Heart left ventricle (tissue), 16 donors: Measurements from ENCODE around the gene TMBIM4. TPM values are rescaled to one million over a fixed set of nuclear protein-coding genes. Genes with fewer than 3 reads are reported as not detected.

Experiments
- ATAC-seq, 4 donors: fragments of 200-7000 bp; cut with Tn5 transposase; one replicate each; pipeline ENCODE4 v1.9.1; 2020 to 2022; ENCODE audit warnings: moderate library complexity in 4 of 4, mild to moderate bottlenecking in 3 of 4, moderate number of reproducible peaks in 1 of 4
- DNase-seq, 5 donors: peaks; one replicate each; pipeline ENCODE4 v3.0.0-alpha.2; 2020
- H3K27ac ChIP-seq, 12 donors: fragments of 200-600 bp; sonication (generic) in 4 of 12; one replicate each; pipeline versions ENCODE4 v1.5.0 to v1.8.0; 2016 to 2022; ENCODE audit warnings: mild to moderate bottlenecking in 2 of 12
- H3K27me3 ChIP-seq, 9 donors: fragments of 200-600 bp; sonication (generic) in 2 of 9; one replicate each; pipeline versions ENCODE4 v1.5.1 to v1.8.0; 2016 to 2022; ENCODE audit warnings: mild to moderate bottlenecking in 3 of 9
- H3K36me3 ChIP-seq, 9 donors: fragments of 200-600 bp; sonication (generic) in 2 of 9; one replicate each; pipeline versions ENCODE4 v1.5.0 to v1.8.0; 2018 to 2022; ENCODE audit warnings: mild to moderate bottlenecking in 2 of 9
- H3K4me1 ChIP-seq, 12 donors: fragments of 200-600 bp; sonication (generic) in 4 of 12; one replicate each; pipeline versions ENCODE4 v1.5.0 to v1.8.0; 2016 to 2022; ENCODE audit warnings: mild to moderate bottlenecking in 3 of 12
- H3K4me3 ChIP-seq, 12 donors: fragments of 200-600 bp; sonication (generic) in 4 of 12; one replicate each; pipeline versions ENCODE4 v1.5.0 to v1.8.0; 2017 to 2022; ENCODE audit warnings: mild to moderate bottlenecking in 9 of 12, moderate library complexity in 4 of 12
- H3K9me3 ChIP-seq, 12 donors: fragments of 200-600 bp; sonication (generic) in 4 of 12; one replicate each; pipeline versions ENCODE4 v1.5.0 to v1.8.0; 2016 to 2022; ENCODE audit warnings: mild to moderate bottlenecking in 1 of 12
- POLR2A ChIP-seq, 2 donors: fragments of 450-650 bp; IDR thresholded peaks; one replicate each; pipeline ENCODE4 v1.6.1; 2017; ENCODE audit warnings: antibody characterized with exemption in 2 of 2, mild to moderate bottlenecking in 2 of 2, moderate library complexity in 2 of 2
- WGBS, 4 donors: extraction: QIAGEN DNeasy Blood & Tissue Kit in 2 of 4; methylation state at CpG; one replicate each; pipeline versions ENCODE4 v1.1.5 to v1.1.7; 2013 to 2018; 5-methylcytosine and 5-hydroxymethylcytosine counted together
- intact Hi-C, 10 donors: fragments of 100-400 bp; cut with DNase I; formaldehyde crosslinking; loops; one replicate each; pipeline versions ENCODE4 v1.11.1 to v1.14.2; 2022
- polyA plus RNA-seq, 2 donors: library from polyadenylated mRNA; stranded (reverse); fragments of 200-250 nt; gene quantifications; one replicate each; pipeline ENCODE4 v1.2.3, GENCODE V29; 2013
- total RNA-seq, 9 donors: library from RNA; depleted of rRNA in 2 of 9; stranded (reverse); fragments of >200 nt in 2 of 9; fragmentation: NEBNext Ultra II Directional in 3 of 9; extraction: Animal tissue kit (Norgen Biotek cat#: 25700) in 3 of 9; gene quantifications; one replicate each; pipeline versions ENCODE4 v1.1.0 to v1.2.4, GENCODE V29; 2016 to 2023
- TF ChIP-seq, protein P1 (sequence below), 12 donors: fragments of 200-600 bp; sonication (generic) in 4 of 12; IDR thresholded peaks; one replicate each; pipeline versions ENCODE4 v1.5.0 to v1.8.0; 2018 to 2022; ENCODE audit warnings: antibody characterized with exemption in 12 of 12, mild to moderate bottlenecking in 5 of 12
- donor health status: ischemic (EF 13 %, LVEDD 7.1; RV severe dilation, severe dysfunction).
- donor health status: healthy with polysubstance abuse.
- donor health status: DM: no; HTN: yes; CAD: no.
- donor health status: DM: no; HTN: no; CAD: no.
- donor health status: ischemic (EF 25% LVEDD 6.9; RV normal size, moderate dysfunction).
- donor health status: ischemic (EF 25% LVEDD 5.7; RV mildly dilated, moderate dysfunction).
- donor health status: healthy.
- donor health status: DM: yes; HTN: yes; CAD: no.
- donor health status: ischemic (EF 35%, LVEDD 5.7; RV mildly dilated, moderate dysfunction).
- donor health status: nonischemic (EF 11% LVEDD 7.7; RV severe dilation, severe dysfunction).
- donor health status: DM: yes; HTN: yes; CAD: no.
- donor health status: PGD.
- donor health status: ischemic (EF 29% LVEDD 5.4; RV normal size, mild dysfunction).
- donor health status: nonischemic (EF 23%, LVEDD 6.1; RV moderate dilation, normal function).

Gene TMBIM4
- total and polyA plus RNA-seq, 11 donors = 52.2 to 131 (median 86.2) TPM

DNA sequence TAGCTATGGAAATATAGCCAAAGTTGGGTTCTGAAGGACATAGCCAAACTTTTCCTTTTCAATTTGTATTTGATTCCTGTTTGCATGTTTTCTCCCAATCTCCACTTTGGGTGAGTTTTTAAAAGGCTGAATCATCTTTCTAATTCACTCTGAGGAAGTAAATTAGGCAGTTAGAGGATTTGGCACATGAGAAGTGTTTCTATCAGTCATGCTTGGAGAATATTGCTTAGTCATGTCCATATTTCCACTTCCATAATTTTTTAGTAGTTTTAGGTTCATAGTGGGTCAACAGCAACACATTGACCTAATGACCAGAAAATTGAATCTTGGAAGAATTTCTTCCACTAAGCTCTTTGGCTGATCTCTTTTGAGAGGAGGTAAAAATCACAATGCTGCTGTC, 41.0 kb upstream of the TMBIM4 start:
- intact Hi-C loops = no loop called here
- DNase-seq (no peak), ATAC-seq (no peak)
- TF ChIP-seq, protein P1, sequence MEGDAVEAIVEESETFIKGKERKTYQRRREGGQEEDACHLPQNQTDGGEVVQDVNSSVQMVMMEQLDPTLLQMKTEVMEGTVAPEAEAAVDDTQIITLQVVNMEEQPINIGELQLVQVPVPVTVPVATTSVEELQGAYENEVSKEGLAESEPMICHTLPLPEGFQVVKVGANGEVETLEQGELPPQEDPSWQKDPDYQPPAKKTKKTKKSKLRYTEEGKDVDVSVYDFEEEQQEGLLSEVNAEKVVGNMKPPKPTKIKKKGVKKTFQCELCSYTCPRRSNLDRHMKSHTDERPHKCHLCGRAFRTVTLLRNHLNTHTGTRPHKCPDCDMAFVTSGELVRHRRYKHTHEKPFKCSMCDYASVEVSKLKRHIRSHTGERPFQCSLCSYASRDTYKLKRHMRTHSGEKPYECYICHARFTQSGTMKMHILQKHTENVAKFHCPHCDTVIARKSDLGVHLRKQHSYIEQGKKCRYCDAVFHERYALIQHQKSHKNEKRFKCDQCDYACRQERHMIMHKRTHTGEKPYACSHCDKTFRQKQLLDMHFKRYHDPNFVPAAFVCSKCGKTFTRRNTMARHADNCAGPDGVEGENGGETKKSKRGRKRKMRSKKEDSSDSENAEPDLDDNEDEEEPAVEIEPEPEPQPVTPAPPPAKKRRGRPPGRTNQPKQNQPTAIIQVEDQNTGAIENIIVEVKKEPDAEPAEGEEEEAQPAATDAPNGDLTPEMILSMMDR (IDR thresholded peaks at IDR 0.05) = no peak
- TF ChIP-seq POLR2A (IDR thresholded peaks at IDR 0.05) = no peak
- Histone ChIP-seq H3K27me3 (no peaks in the 10 kb centered on the region), H3K4me3 (no peak overlapping the region), H3K36me3 (peaks cover 0 to 21% (median 0%) of the 10 kb centered on the region in 9 donors), H3K27ac (peak overlapping the region in 1 of 12 donors; percentile 33), H3K4me1 (peaks cover 0 to 17% (median 0%) of the 10 kb centered on the region in 12 donors), H3K9me3 (no peaks in the 10 kb centered on the region)

DNA sequence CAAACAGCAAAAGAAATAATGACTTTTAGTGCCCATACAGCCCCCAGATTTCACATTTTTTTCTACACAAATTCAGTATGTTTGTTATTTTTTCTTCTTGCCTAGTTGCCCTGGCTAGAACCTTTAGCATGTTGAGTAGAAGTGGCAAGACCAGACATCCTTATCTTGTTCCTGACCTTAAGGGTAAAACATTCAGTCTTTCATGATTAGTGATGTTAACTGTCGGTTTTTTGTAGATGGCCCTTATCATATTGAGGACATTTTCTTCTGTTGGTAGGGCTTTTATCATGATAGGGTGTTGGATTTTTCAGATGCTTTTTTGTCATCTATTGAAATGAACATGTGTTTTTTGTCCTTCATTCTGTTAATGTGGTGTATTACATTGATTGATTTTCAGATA, 36.3 kb upstream of the TMBIM4 start:
- Histone ChIP-seq H3K36me3 (peaks cover 0 to 7% (median 0%) of the 10 kb centered on the region in 9 donors), H3K27ac (no peak overlapping the region), H3K4me1 (peaks cover 0 to 7% (median 0%) of the 10 kb centered on the region in 12 donors), H3K9me3 (no peaks in the 10 kb centered on the region), H3K27me3 (no peaks in the 10 kb centered on the region), H3K4me3 (no peak overlapping the region)
- ATAC-seq (no peak), DNase-seq (no peak)
- WGBS, 4 donors = 61 to 74% (median 68%) methylated on average over 1 of the region's 1 CpG
- TF ChIP-seq POLR2A (IDR thresholded peaks at IDR 0.05) = no peak
- TF ChIP-seq, protein P1 (IDR thresholded peaks at IDR 0.05) = no peak
- intact Hi-C loops = no loop called here

DNA sequence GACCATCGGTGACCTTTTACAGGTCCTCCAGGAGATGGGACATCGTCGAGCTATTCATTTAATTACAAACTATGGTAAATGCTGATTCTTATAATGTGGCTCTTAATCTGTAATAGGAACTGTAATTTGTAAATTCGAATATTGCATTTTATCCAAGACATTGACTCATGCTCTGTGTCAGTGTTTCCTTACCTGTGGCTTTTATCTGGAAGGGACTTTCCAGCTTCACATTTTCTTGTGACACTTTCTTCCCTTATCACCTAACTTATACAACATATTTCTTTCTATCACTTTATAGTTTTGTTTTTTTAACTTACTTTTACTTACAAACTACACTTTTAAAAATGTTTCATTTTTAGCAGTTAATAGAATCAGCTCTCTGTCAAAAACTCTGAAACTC, 34.0 kb upstream of the TMBIM4 start:
- peaks cover 0 to 4% (median 0%) of the 10 kb centered on the region in 9 donors for H3K36me3 ChIP-seq
- WGBS, 4 donors = 79 to 91% (median 86%) methylated on average over 4 of the region's 4 CpGs
- no peak for DNase-seq
- no peaks in the 10 kb centered on the region for H3K27me3 ChIP-seq
- peaks cover 0 to 7% (median 0%) of the 10 kb centered on the region in 12 donors for H3K9me3 ChIP-seq
- H3K27ac ChIP-seq = no peak overlapping the region
- no peak for ATAC-seq
- no peak for TF ChIP-seq POLR2A (IDR thresholded peaks at IDR 0.05)
- TF ChIP-seq, protein P1 (IDR thresholded peaks at IDR 0.05) = no peak
- intact Hi-C loops = no loop called here
- peaks cover 0 to 9% (median 0%) of the 10 kb centered on the region in 12 donors for H3K4me1 ChIP-seq
- no peak overlapping the region for H3K4me3 ChIP-seq

DNA sequence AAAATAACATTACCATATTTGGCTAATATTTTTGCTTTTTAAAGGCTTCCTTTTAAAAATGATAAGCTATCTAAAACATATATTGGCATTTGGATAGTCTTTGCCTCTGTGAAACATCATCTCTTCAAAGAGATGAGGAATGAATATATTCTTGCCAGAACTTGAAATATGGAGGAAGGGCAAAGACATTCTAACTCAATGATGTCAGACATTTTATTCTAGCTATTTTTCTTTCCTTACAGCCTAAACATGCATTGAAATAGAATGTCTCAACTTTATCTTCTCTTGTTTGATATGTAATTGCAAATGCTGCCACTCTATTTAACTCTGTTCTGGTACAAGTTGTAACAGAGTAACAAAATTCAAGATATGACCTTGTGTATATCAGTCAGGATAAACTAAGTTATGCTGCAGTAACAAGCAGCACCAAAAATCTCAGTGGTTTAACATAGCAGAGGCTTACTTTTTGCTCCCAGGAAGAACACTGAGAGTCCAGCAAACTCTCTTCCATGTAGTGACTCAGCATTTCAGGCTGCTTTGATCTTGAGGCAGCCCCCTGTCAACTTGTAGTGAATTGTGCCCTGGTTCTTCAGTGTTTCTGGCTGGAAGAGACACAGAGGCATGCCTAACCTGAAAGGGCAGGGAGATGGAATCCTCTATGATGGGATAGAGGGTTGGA, 30.2 kb upstream of the TMBIM4 start:
- Histone ChIP-seq H3K36me3 (peaks cover 0 to 3% (median 0%) of the 10 kb centered on the region in 9 donors), H3K27ac (no peak overlapping the region), H3K4me1 (peaks cover 0 to 47% (median 9%) of the 10 kb centered on the region in 12 donors), H3K4me3 (no peak overlapping the region), H3K9me3 (peaks cover 0 to 7% (median 0%) of the 10 kb centered on the region in 12 donors), H3K27me3 (no peaks in the 10 kb centered on the region)
- ATAC-seq = no peak
- intact Hi-C loops = no loop called here
- no peak for DNase-seq
- no peak for TF ChIP-seq POLR2A (IDR thresholded peaks at IDR 0.05)
- TF ChIP-seq, protein P1 (IDR thresholded peaks at IDR 0.05) = no peak
